ENCODE data around the gene IFIT5. TPM values are rescaled to one million over a fixed set of nuclear protein-coding genes. Genes with fewer than 3 reads are reported as not detected.
A peak's percentile ranks its signal among the peaks of the same experiment; 100 is the strongest.

IFIT5 gene
- total and polyA plus RNA-seq, 8 donors = 0.58 to 22.6 (median 7.9) TPM

DNA sequence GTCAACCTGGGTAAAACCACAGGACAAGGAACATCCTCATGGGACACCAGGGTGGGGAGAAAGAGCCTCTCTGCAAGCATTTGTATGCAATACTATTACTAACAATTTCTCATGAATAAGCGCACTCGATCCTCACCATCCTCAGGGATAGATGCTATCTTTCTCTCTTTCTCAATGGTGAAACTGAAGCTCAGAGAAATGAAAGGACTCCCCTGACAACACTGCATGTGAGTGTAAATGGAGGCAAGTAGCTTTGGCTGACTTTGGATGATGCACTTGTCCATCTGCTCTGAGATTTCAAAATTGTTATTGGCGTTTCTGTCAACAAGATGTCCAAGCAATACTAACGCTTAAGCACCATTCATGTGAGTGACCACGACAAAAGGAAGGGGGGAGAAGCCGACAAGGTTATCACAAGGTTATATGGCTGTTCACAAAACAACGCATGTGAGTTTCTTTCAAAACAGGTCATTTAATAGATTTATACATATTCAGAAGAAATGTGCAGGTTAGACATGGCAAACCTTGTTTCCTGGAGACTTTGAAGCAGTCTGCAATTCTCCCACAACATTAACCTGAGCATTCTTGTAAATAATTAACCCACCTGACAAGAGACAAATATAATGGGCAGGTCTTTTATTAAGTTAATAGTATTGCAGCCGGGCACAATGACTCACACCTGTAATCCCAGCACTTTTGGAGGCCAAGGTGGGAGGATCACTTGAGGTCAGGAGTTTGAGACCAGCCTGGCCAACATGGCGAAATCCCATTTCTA is 54.0 kb downstream of the IFIT5 start:
- 58 to 79% (median 64%) methylated on average over 9 of the region's 9 CpGs for WGBS, 5 donors
- no peaks in the 10 kb centered on the region for H3K9me3 ChIP-seq
- no peaks in the 10 kb centered on the region for H3K27me3 ChIP-seq
- peak in 1 of 2 donors; percentile 55 for DNase-seq
- TF ChIP-seq EP300 (IDR thresholded peaks at IDR 0.05) (no peak), POLR2AphosphoS5 (IDR thresholded peaks at IDR 0.05) (no peak), POLR2A (IDR thresholded peaks at IDR 0.05) (no peak)
- TF ChIP-seq, protein P1, sequence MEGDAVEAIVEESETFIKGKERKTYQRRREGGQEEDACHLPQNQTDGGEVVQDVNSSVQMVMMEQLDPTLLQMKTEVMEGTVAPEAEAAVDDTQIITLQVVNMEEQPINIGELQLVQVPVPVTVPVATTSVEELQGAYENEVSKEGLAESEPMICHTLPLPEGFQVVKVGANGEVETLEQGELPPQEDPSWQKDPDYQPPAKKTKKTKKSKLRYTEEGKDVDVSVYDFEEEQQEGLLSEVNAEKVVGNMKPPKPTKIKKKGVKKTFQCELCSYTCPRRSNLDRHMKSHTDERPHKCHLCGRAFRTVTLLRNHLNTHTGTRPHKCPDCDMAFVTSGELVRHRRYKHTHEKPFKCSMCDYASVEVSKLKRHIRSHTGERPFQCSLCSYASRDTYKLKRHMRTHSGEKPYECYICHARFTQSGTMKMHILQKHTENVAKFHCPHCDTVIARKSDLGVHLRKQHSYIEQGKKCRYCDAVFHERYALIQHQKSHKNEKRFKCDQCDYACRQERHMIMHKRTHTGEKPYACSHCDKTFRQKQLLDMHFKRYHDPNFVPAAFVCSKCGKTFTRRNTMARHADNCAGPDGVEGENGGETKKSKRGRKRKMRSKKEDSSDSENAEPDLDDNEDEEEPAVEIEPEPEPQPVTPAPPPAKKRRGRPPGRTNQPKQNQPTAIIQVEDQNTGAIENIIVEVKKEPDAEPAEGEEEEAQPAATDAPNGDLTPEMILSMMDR (IDR thresholded peaks at IDR 0.05) = no peak
- no peaks in the 10 kb centered on the region for H3K36me3 ChIP-seq
- H3K27ac ChIP-seq = no peak overlapping the region
- intact Hi-C loops (cut with DNase I; ENCODE audit: low total_unique reads) = no loop called here
- H3K4me3 ChIP-seq = no peak overlapping the region
- peaks cover 0 to 11% (median 0%) of the 10 kb centered on the region in 4 donors for H3K4me1 ChIP-seq

DNA sequence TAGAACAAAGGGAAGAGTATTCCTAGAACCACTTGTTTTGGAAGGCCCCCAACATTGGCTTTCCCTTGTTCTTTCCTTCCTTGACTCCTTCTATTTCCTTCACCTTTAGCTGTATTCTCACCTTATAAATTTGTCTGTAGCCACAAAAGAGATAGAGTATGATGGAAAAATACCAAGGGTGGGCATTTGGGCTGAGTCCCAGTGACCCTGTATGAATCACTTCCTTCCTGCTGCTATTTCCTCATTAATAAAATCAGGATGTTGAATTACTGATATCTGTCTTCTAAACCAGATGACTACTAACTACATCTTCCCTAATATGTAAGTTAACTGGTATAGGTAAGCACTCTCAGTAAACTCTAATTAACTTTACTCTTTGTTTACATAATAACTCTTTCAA is 55.1 kb downstream of the IFIT5 start:
- Histone ChIP-seq H3K4me3 (no peak overlapping the region), H3K27me3 (no peaks in the 10 kb centered on the region), H3K9me3 (no peaks in the 10 kb centered on the region), H3K4me1 (peaks cover 0 to 11% (median under 1%) of the 10 kb centered on the region in 4 donors), H3K27ac (no peak overlapping the region), H3K36me3 (no peaks in the 10 kb centered on the region)
- intact Hi-C loops (cut with DNase I; ENCODE audit: low total_unique reads) = no loop called here
- DNase-seq = no peak
- no peak for TF ChIP-seq POLR2AphosphoS5 (IDR thresholded peaks at IDR 0.05)
- TF ChIP-seq EP300 (IDR thresholded peaks at IDR 0.05) = no peak
- TF ChIP-seq POLR2A (IDR thresholded peaks at IDR 0.05) = no peak
- TF ChIP-seq, protein P1 (IDR thresholded peaks at IDR 0.05) = no peak

Other genes with a start within 250 kb of the IFIT5 start
- 10 to 100 TPM in 1 of 5 donors, 1 to 10 TPM in 2, not detected in 2; 1.7 to 26.3 (median 5.7) TPM for gene CH25H, start 207.3 kb upstream of the IFIT5 start, total RNA-seq
- gene CH25H, start 207.3 kb upstream of the IFIT5 start, polyA plus RNA-seq = 1 to 10 TPM; 2.7 to 9.8 (median 5.0) TPM
- gene LIPA, start 162.8 kb upstream of the IFIT5 start, total RNA-seq = 10 to 100 TPM in 4 of 5 donors, 1 to 10 TPM in 1; 1.8 to 65.9 (median 13.4) TPM
- 10 to 100 TPM; 12.2 to 22.8 (median 12.6) TPM for gene LIPA, start 162.8 kb upstream of the IFIT5 start, polyA plus RNA-seq
- gene IFIT2, start 112.5 kb upstream of the IFIT5 start, total RNA-seq = 1 to 10 TPM in 2 of 5 donors, under 1 TPM in 2, not detected in 1; 0.45 to 5.0 (median 0.94) TPM
- 1 to 10 TPM; 1.6 to 3.1 (median 2.3) TPM for gene IFIT2, start 112.5 kb upstream of the IFIT5 start, polyA plus RNA-seq
- 10 to 100 TPM in 1 of 5 donors, 1 to 10 TPM in 4; 1.3 to 11.4 (median 2.6) TPM for gene IFIT3, start 86.6 kb upstream of the IFIT5 start, total RNA-seq
- gene IFIT3, start 86.6 kb upstream of the IFIT5 start, polyA plus RNA-seq = 10 to 100 TPM in 1 of 3 donors, 1 to 10 TPM in 2; 6.3 to 11.3 (median 7.9) TPM
- gene IFIT1B, start 36.5 kb upstream of the IFIT5 start, total RNA-seq = under 1 TPM in 1 of 5 donors, not detected in 4; 0.92 TPM
- not detected for gene IFIT1B, start 36.5 kb upstream of the IFIT5 start, polyA plus RNA-seq
- 10 to 100 TPM in 1 of 5 donors, 1 to 10 TPM in 3, under 1 TPM in 1; 0.29 to 12.1 (median 2.3) TPM for gene IFIT1, start 21.9 kb upstream of the IFIT5 start, total RNA-seq
- 1 to 10 TPM; 3.5 to 6.4 (median 5.0) TPM for gene IFIT1, start 21.9 kb upstream of the IFIT5 start, polyA plus RNA-seq
- gene SLC16A12, start 121.0 kb downstream of the IFIT5 start, total RNA-seq = 1 to 10 TPM in 3 of 5 donors, not detected in 2; 1.4 to 9.7 (median 3.1) TPM
- gene SLC16A12, start 121.0 kb downstream of the IFIT5 start, polyA plus RNA-seq = under 1 TPM; 0.06 to 0.18 (median 0.15) TPM
- gene PANK1, start 230.7 kb downstream of the IFIT5 start, total RNA-seq = 1 to 10 TPM in 4 of 5 donors, not detected in 1; 1.8 to 7.4 (median 6.7) TPM
- 1 to 10 TPM; 2.0 to 4.6 (median 3.1) TPM for gene PANK1, start 230.7 kb downstream of the IFIT5 start, polyA plus RNA-seq